Left renal cortex interstitium (tissue), 4 donors: ENCODE data around the gene MDH2. TPM values are rescaled to one million over a fixed set of nuclear protein-coding genes. Genes with fewer than 3 reads are reported as not detected.
"Not testable (repeated sequence)": the region's sequence is repeated elsewhere in the genome, so short reads cannot be mapped to it uniquely, and the experiment has no call there.

Source experiments
- DNase-seq, 4 donors: peaks; one replicate each; pipeline ENCODE4 v3.0.0-alpha.2; 2013; ENCODE audit warnings: low read depth in 4 of 4, low spot score in 2 of 4, missing footprints in 1 of 4
- polyA plus RNA-seq, 4 donors: library from polyadenylated mRNA; unstranded; fragments of 120-200 nt; gene quantifications; one replicate each; pipeline ENCODE4 v1.2.1, GENCODE V29; 2013; ENCODE audit not compliant: insufficient read length in 4 of 4

Gene MDH2
- polyA plus RNA-seq, result 100 to 1,000 TPM; 214 to 239 (median 219) TPM

DNA sequence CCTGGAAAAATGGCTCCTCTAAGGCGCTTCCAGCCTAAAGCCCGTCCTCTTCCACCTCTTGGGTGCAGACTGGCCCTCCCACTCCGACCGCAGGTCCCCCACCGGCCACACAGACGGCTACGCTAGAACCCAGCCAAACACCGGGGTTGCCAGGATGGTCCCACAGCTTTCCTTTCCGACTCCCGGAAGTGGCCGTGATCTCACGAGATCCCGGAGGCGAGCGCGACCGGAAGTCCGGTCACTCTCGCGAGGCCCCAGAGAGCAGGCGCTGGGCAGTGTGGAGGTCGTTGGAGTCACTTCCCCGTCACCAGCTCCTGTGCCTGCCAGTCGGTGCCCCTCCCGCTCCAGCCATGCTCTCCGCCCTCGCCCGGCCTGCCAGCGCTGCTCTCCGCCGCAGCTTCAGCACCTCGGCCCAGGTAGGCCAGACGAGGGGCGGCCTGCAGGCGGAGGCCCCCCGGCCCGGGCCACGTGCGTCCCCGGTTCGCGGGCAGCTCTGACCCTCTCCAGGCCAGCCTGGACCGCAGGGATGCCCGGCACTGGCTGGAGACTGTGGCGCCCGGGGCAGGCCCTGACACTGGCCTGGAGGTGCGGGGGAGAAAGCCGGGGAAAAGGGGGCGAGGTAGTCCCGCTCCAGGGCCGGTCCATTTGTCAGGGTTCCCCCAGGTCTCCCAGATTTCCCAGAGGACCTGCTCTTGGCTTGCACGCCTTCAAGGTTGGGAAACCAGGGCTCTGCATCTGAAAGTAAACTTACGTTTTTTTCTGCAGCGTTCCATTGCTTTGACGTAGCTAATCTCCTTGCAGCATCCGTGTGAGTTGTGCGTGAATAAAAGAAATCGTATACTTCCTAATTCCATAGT is at the start of gene MDH2, which contains the start of gene STYXL1:
MDH2 (plus strand) TSS at position 296 of the 857 bp plus-strand sequence; CDS start at position 351, 55 bp downstream.
STYXL1 (minus strand) TSS at position 190 of the 857 bp plus-strand sequence. CDS start 17,477 bp downstream, outside the sequence.
- DNase-seq, result peak; percentile 82 to 92 (median 86)

DNA sequence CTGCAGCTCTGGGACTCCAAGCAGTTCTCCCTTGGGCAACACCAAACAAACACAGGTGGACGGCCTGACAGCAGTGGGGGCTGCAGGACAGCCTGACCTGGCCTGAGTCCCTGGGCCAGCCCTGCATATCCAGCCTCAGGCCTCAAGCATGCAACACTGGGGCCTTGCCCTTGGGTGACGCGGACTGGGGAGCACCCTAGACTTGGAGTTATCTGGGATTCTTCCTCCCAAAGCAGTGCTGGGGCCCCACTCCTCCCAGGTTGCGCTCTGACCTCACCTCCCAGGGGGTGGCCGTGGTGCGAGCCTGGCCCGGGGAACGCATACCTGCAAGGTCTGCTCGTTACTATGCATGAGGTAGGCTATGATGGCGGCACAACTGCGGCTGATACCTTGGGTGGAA is 47.3 kb upstream of the MDH2 start:
- DNase-seq, result no peak

DNA sequence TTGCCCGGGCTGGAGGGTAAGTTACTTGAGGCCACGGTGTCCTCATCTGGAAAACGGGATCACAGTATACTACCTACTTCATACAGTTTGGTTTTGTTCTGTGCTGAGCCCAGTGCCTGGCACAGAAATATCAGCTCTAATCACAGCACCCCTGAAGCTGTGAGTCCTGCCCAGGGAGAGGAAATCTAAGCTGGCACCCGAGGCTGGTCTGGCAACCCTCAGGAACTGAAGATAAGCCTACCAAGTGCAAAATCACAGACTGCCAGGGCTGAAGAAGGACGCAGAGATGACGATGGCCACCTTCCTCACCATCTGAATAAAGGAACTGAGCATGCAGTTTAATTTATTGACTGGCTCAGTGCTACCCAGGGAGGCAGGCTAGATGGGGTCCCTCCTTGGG is 45.8 kb upstream of the MDH2 start:
- no peak for DNase-seq

DNA sequence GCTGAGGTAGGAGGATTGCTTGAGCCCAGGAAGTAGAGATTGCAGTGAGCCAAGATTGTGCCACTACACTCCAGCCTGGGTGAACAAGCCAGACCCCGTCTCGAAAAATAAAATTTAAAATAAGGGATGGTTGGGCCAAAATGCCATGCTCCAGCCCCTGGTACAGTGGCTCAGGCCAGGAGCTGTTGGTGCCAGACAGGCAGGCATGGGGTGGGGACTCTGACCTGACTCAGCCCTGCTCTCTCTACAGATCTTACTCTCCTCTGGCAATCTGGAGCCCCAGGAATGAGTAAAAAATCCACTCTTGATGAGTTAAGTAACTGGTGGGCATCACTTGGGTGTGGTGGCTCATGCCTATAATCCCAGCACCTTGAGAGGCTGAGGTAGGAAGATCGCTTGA is 45.1 kb upstream of the MDH2 start:
- DNase-seq, result no peak

DNA sequence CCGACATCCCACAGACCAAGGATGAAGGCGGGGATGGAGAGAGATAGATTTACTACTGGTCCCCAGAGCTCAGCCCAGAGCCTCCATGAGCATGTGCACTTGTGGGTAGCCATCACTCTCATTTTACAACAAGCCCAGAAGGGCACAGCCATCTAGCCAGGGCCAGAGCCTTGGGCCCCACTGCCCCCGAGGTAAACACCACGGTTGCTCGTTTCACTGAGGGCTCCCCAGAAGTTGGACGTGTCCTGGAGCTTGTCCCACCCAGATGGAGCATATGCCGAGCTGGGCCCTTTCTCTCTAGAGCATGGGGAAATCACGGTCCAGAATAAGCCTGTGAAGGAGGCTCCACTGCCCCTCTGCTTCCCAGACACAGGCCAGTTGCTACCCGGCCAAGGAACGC is 44.6 kb upstream of the MDH2 start:
- no peak for DNase-seq

DNA sequence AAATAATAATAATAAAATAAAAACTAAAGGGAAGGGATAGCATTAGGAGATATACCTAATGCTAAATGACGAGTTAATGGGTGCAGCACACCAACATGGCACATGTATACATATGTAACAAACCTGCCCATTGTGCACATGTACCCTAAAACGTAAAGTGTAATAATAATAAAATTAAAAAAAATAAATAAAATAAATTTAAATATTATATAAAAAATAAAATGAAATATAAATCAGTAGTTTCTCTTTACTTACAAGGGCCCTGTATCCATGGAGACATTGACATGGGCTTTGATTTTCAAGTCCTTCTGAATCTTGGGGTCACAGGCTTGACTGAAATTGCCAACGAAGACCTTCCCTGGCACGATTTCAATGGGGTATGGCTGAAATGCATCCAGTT is 42.9 kb upstream of the MDH2 start:
- not testable (repeated sequence) for DNase-seq

- no peak for DNase-seq
Observed at GRCh38 chr7:76008156-76008687, 39.7 kb upstream of the MDH2 start.

DNA sequence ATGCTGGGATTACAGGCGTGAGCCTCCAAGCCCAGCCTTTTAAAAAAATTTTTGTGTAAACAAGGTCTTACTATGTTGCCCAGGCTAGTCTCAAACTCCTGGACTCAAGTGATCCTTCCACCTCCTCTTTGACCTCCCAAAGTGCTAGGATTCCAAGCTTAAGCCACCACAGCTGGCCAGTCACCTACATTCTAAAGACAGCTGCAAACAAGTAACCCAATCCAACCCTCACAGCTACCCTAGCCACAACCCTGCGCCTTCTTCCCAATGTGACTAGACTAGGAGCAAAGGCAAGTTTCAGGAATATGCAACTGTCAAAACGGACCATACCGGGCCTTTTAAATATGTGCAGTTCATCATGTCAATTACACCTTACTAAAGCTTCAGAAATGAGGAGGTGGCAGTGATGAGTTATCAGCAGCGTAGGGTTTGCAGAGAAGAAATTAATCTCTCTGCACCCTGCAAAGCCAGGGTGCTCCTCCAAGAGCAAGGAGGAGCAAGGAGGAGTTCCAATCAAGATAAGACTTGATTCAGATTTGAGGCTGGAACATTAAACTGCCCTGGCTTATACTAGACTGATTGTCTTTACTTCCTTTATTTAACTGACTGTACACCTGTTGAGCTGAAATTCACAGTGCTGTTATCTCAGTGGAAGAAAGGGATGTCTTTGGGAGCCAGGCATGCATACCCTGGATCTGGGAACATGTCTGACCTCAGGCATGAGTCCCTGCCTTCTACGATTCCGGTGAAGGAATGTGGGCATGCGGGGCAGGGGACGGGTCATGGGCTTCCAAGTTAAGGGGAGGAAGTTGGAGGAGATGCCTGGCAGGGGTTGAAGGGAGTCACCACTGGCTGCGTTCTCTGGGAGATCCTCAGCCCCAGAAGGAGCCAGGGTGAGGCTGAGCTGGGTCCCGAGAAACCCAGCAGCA is 38.0 kb upstream of the MDH2 start:
- no peak for DNase-seq

GRCh38 chr7:76011442-76011861 is 36.5 kb upstream of the MDH2 start:
- DNase-seq, result no peak

DNA sequence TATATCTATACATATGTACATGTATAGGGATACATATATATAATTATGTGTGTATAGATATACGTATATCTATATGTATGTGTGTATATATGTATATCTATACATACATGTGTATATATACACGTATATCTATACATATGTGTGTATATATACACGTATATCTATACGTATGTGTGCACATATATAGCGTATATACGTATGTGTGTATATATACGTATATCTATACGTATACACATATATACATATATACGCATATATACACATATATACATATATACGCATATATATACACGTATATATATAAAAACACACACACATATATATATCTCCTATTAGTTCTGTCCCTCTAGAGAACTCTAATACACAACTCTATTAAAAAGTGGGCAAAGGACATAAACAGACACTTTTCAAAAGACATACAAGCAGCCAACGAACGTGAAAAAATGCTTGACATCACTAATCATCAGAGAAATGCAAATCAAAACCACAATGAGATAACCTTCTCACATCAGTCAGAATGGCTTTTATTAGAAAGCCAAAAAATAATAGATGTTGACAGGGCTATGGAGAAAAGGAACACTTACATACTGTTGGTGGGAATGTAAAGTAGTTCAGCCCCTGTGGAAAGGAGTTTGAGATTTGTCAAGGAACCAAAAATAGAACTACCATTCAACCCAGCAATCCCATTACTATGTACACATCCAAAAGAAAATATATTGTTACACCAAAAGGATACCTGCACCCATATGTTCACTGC is 31.5 kb upstream of the MDH2 start:
- no peak for DNase-seq

- not testable (repeated sequence) for DNase-seq
Observed at GRCh38 chr7:76018520-76018919, 29.4 kb upstream of the MDH2 start.

DNA sequence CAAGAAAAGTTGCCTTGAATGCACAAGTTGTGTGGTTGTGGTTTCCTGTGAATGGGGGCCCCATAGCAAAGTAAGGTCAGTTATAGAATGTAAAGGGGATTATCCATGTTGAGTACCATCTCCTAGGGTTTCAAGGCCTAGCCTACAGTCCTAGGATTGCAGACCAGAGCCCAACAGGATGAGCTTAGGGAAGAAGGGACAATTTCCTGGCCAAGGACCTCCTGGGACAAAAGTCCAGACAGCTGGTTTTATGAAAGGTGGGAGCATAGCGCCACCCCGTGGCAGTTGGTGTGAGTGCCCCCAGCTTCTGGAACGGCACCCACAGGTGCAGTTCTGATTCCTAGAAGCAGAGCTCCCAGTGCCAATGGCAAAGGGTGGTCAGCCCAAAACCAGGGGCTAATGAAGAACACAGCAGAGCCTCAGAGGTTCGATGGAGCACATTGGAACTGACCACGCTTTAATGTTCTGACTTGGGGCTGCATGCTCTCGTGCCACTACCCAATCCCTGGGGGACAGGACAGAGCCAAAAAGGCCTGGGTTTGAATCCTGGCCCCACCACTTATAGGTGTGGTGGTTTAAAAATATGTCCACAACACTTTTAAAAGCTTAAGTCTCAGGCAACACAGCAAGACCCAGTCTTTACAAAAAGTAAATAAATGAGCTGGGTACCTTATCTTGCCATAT is 27.7 kb upstream of the MDH2 start:
- DNase-seq, result peak; percentile 11 to 41 (median 24)

GRCh38 chr7:76022026-76022780 is 25.7 kb upstream of the MDH2 start:
- DNase-seq, result no peak

DNA sequence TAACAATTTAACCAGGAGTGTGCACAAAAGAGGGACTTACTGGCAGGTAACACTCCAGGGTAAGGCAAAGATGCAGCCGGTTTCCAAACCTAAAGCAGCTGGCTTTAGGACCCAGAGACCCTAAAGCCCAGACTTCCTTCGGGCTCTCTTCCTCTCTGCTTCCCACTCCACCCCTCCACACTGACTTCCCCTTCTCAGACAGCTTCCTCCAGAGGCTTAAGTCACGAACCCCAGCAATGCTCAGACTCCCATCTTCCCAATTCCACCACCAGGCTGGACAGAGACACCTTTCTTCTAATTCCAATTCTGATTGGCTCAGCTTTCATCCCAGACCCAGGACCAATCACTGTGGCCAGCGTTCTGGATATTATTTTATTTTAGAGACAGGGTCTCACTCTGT is 24.9 kb upstream of the MDH2 start:
- DNase-seq, result no peak

DNA sequence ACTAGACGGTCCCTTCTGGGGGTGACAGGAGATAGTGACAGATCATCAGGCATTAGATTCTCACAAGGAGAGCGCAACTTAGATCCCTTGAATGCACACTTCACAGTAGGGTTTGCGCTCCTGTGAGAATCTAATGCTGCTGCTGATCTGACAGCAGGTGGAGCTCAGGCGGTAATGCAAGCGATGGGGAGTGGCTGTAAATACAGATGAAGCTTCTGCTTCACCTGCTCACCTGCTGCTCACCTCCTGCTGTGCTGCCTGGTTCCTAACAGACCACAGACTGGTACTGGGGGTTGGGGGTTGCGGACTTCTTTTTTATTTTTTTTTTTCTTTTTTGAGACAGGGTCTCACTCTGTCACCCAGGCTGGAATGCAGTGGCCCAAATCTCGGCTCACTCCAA is 18.2 kb upstream of the MDH2 start:
- DNase-seq, result not testable (repeated sequence)

DNA sequence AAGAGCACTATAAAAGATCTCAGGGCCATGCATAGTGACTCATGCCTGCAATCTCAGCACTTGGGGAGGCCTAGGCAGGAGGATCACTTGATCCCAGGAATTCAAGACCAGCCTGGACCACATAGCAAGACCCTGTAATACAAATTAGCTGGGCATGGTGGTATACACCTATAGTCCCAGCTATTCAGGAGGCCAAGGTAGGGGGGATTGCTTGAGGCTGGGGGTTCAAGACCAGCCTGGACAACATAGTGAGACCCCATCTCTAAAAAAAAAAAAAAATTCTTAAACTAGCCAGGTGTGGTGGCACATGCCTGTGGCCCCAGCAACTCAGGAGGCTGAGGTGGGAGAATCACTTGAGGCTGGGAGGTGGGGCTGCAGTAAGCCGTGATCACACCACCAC is 15.9 kb upstream of the MDH2 start:
- DNase-seq, result no peak

DNA sequence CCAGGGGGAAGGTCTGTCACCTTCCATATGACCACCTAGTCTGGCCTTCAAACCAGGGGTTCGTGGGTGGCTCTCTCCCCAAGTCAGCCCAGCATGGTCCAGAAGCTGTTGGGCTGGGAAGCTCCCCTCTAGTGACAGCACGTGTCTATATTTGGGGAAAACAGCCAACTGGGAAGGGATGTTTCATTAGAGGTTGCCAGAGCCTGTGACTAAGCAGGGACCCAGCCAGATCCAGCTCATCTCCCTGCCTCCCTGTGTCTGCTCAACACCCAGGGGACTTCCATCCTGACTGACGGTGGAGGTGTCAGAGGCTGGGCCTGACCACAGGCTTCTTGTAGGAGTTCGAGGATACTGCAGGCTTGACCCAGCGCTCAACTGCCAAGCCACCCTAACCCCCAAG is 10.6 kb upstream of the MDH2 start:
- no peak for DNase-seq

DNA sequence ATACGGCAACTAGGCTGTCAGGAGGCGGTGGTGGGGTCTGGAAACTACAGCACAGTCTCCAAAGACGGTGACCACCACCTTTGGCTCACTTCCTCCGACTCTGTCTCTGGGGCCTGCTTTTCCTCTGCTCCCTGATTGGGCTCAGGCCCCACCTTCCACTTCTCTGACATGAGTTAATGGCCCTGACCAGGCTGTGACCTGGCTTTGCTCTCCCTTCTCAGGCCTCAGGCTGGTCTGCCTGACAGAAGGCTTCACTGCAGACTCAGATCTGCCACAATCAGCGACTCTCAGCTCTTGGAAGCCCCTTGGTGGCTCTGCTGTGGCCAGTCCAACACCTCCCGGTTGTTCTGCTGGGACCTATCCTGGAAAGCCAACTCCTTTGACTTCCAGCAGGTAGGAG is 7.8 kb upstream of the MDH2 start:
- DNase-seq, result no peak

- DNase-seq, result no peak
Observed at GRCh38 chr7:76044375-76044865, 3.5 kb upstream of the MDH2 start.
